GM23338 (cell line): Measurements from ENCODE around the gene ACOT6.

Experiments used
- CREB1 ChIP-seq: fragments of 250-450 bp; sonication (Bioruptor Pico); IDR thresholded peaks from 2 replicates; pipeline ENCODE4 v1.5.0; 2020; ENCODE audit warnings: low read depth, mild to moderate bottlenecking, moderate library complexity
- CTCF ChIP-seq, 2 experiments: fragments of 200-600 bp in 1 of 2; sonication (generic) in 1 of 2; conservative IDR thresholded peaks; 2 replicates each; pipeline versions ENCODE4 v1.5.1 to v1.6.1; 2016 to 2017; ENCODE audit warnings: antibody characterized with exemption in 2 of 2, low read depth in 2 of 2, mild to moderate bottlenecking in 2 of 2, moderate library complexity in 1 of 2
- EZH2 ChIP-seq: fragments of 200-600 bp; sonication (generic); IDR thresholded peaks from one replicate; pipeline ENCODE4 v1.8.0; 2017; ENCODE audit warnings: antibody characterized with exemption, mild to moderate bottlenecking, low read depth; ENCODE audit not compliant: unreplicated experiment
- EZH2phosphoT487 ChIP-seq: fragments of 200-600 bp; sonication (generic); IDR thresholded peaks from one replicate; pipeline ENCODE4 v1.8.1; 2018; ENCODE audit warnings: antibody characterized with exemption; ENCODE audit not compliant: unreplicated experiment
- JUNB ChIP-seq: IDR thresholded peaks from one replicate; pipeline ENCODE4 v1.6.1; 2016; ENCODE audit warnings: antibody characterized with exemption; ENCODE audit not compliant: unreplicated experiment
- POLR2AphosphoS5 ChIP-seq: IDR thresholded peaks from 2 replicates; pipeline ENCODE4 v1.6.1; 2016; ENCODE audit warnings: antibody characterized with exemption, low read depth
- REST ChIP-seq: IDR thresholded peaks from one replicate; pipeline ENCODE4 v1.6.1; 2018; ENCODE audit warnings: antibody characterized with exemption; ENCODE audit not compliant: unreplicated experiment
- STAT1 ChIP-seq: IDR thresholded peaks from one replicate; pipeline ENCODE4 v1.6.1; 2016; ENCODE audit warnings: antibody characterized with exemption; ENCODE audit not compliant: unreplicated experiment
- ZNF114 ChIP-seq: fragments of 250-450 bp; sonication (Bioruptor Pico); IDR thresholded peaks from 2 replicates; pipeline ENCODE4 v1.5.0; 2020; ENCODE audit warnings: mild to moderate bottlenecking, moderate library complexity
- ZNF331 ChIP-seq: fragments of 250-450 bp; sonication (Bioruptor Pico); IDR thresholded peaks from 2 replicates; pipeline ENCODE4 v1.5.0; 2020; ENCODE audit warnings: low read depth, mild to moderate bottlenecking, moderate library complexity

DNA sequence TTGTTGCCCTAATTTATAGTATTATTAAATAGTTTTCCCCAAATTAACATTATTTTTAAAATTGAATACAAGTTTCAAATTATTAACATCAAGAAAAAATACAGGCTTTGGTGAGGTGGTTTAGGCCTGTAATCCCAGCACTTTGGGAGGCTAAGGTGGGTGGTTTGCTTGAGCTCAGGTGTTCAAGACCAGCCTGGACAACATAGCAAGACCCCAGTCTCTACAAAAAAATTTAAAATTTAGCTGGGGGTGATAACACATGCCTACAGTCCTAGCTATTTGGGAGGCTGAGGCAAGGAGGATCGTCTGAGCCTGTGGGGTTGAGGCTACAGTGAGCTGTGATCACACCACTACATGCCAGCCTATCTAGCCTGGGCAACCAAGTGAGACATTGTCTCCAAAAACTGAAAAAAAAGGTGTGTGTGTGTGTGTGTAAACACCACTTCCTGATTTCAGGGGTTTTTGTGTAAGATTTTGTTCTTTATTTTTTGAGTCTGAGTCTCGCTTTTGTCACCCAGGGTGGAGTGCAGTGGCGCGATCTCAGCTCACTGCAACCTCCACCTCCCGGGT, 28.6 kb downstream of the ACOT6 start:
- no peak for TF ChIP-seq CTCF (conservative IDR thresholded peaks at IDR 0.05; ENCODE audit: low read depth in 2 of 2)
- no peak for TF ChIP-seq STAT1
- no peak for TF ChIP-seq REST
- no peak for TF ChIP-seq POLR2AphosphoS5
- TF ChIP-seq ZNF331 (CRISPR knock-in tag), result no peak
- no peak for TF ChIP-seq ZNF114 (CRISPR knock-in tag)
- no peak for TF ChIP-seq EZH2
- no peak for TF ChIP-seq JUNB
- TF ChIP-seq EZH2phosphoT487, result no peak
- no peak for TF ChIP-seq CREB1
